Dendritic cell treated with granulocyte-macrophage colony-stimulating factor and Interleukin-4, amounts not matched to agents 40 ng/mL and 50 ng/mL, for 4 days (primary cell): ENCODE measurements around the gene R3HDM4.
"Not testable (repeated sequence)": the region's sequence is repeated elsewhere in the genome, so short reads cannot be mapped to it uniquely, and the experiment has no call there.

ENCODE experiments used
- H3K27ac Mint-ChIP-seq: one replicate; pipeline ENCODE4 v1.8.0; 2022; ENCODE audit warnings: mild to moderate bottlenecking, mixed read lengths
- H3K27me3 Mint-ChIP-seq: one replicate; pipeline ENCODE4 v1.8.0; 2022; ENCODE audit warnings: mild to moderate bottlenecking, mixed read lengths
- H3K36me3 Mint-ChIP-seq: one replicate; pipeline ENCODE4 v1.8.0; 2022; ENCODE audit warnings: low read depth, mixed read lengths
- H3K4me1 Mint-ChIP-seq: one replicate; pipeline ENCODE4 v1.8.0; 2022; ENCODE audit warnings: low read depth, mixed read lengths
- H3K4me3 Mint-ChIP-seq: one replicate; pipeline ENCODE4 v1.8.0; 2022; ENCODE audit warnings: mild to moderate bottlenecking, moderate library complexity, mixed read lengths
- H3K9me3 Mint-ChIP-seq: one replicate; pipeline ENCODE4 v1.8.0; 2022; ENCODE audit warnings: mixed read lengths
- intact Hi-C: fragments of 100-400 bp; cut with micrococcal nuclease; formaldehyde crosslinking; loops from one replicate; pipeline ENCODE4 v1.15.0; 2022

The R3HDM4 gene

GRCh38 chr19:913080-913748, at the start of gene R3HDM4:
Gene R3HDM4 (minus strand): TSS chr19:913219. CDS start chr19:913157, 62 bp downstream.
- Mint-ChIP-seq H3K27ac (peak within 1 kb of the TSS; percentile 85), H3K27me3 (peaks cover 22% of the 10 kb centered on the region), H3K4me3 (peak within 1 kb of the TSS; percentile 89), H3K9me3 (no peaks in the 10 kb centered on the region), H3K36me3 (peaks cover 16% of the 10 kb centered on the region), H3K4me1 (peaks cover 38% of the 10 kb centered on the region)
- intact Hi-C loops, result loop anchor here (2.0 kb wide), 1 partner anchor 50 kb away; no protein-coding TSS in a partner anchor

DNA sequence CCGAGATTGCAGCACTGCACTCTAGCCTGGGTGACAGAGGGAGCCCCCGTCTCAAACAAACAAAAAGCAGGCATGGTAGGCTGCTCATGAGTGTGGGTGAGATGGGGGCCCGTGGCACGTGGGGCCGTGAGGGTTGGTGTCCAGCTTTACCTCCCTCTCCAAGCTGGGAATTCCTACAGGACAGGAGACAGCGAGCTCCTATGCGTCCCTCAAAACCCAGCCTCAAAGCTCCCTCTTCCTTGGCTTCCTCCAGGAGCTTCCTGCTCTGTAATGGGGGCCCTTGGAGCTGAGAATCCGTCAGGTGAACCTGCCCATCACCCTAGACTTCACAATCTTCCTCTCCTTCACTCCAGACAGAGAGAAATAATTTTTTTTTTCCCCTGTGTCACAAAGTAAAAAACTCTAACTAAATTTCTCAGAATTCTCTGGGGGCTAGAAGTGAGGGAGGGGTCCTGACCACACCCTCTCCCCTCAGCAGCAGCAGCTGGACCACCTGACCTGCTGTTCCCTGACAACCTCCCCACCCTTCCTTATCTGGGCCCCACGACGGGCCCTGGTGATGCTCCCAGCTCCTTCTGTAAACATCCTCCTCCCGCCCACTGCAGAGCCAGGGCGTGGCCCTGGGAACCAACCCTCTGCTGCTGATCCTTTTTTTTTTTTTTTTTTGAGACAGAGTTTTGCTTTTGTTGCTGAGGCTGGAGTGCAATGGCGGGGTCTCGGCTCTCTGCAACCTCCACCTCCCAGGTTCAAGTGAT, 49.0 kb upstream of the R3HDM4 start:
- Mint-ChIP-seq H3K27ac (peak overlapping the region; percentile 60), H3K4me1 (peaks cover 48% of the 10 kb centered on the region), H3K9me3 (no peaks in the 10 kb centered on the region), H3K4me3 (no peak overlapping the region), H3K36me3 (peaks cover 98% of the 10 kb centered on the region), H3K27me3 (no peaks in the 10 kb centered on the region)
- intact Hi-C loops, result no loop called here

DNA sequence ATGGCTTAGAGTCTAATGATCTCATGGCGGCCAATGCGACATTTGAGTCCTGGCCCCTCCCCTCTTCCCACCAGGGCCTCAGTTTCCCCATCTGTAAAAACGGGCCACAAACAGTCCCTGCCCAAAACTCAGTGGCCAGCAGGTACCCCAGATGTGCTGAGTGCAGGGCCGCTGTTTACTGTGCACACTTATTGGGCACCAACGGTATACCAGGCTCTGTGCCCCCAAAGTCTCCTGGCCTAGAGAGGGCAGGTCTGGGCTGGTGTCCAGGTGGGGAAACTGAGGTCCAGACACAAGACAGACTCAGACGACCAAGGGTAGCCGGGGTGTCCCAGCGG, 47.6 kb upstream of the R3HDM4 start:
- no peaks in the 10 kb centered on the region for H3K9me3 Mint-ChIP-seq
- H3K4me1 Mint-ChIP-seq, result peaks cover 55% of the 10 kb centered on the region
- peaks cover 98% of the 10 kb centered on the region for H3K36me3 Mint-ChIP-seq
- no peak overlapping the region for H3K4me3 Mint-ChIP-seq
- H3K27me3 Mint-ChIP-seq, result no peaks in the 10 kb centered on the region
- no peak overlapping the region for H3K27ac Mint-ChIP-seq
- intact Hi-C loops, result no loop called here

DNA sequence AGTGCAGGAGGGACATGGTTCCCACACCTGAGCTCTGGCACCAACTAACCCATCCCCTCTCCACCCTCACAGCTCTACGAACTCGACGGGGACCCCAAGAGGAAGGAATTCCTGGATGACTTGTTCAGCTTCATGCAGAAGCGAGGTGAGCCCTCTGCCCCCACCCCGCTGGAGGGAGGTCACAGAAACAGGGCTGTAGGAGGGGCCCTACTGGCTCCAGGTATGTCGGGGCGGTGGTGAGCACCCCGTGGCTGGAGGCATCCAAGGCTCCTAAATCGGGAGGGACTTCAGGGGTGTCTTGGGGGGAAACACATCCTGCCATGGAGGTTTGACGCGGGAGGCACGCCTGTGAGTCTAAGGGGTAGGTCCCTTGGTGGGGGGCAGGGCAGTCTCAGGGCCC, 47.0 kb upstream of the R3HDM4 start:
- Mint-ChIP-seq H3K36me3 (peaks cover 98% of the 10 kb centered on the region), H3K4me3 (no peak overlapping the region)

DNA sequence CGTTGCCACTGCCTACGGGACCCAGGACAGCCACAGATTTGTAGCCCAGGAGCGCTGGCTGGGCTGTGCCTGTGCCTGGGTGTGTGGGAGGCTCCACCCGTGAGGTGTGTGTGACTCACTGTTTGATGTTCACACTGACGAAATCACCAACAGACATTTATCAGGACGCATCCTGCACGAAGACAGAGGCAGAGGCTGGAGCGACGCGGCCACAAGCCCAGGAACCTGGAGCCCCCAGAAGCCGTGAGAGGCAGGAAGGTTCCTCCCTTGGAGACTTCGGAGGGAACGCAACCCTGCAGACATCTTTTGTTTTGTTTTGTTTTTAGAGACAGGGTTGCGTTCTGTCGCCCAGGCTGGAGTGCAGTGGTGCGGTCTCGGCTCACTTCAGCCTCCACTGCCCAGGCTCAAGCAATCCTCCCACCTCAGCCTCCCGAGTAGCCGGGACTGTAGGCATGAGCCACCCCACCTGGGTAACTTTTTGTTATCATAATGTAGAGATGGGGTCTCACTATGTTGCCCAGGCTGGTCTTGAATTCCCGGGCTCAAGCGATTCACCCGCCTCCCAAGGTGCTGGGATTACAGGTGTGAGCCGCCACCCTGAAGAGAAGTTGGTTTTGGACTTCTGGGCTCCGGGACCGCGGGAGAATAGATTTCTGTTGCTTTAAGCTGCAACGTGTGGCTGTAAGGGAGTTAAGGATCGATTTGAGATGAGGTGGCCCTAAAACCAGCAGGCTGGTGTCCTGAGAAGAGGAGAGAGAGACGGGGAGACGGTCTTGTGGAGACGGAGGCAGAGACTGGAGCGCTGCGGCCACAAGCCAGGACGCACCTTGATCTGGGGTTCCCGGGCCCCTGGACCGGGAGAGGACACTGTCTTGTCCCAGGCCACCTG, 46.2 kb upstream of the R3HDM4 start:
- H3K27ac Mint-ChIP-seq, result peak overlapping the region; percentile 35
- no peak overlapping the region for H3K4me3 Mint-ChIP-seq
- no peaks in the 10 kb centered on the region for H3K27me3 Mint-ChIP-seq
- peaks cover 98% of the 10 kb centered on the region for H3K36me3 Mint-ChIP-seq
- H3K4me1 Mint-ChIP-seq, result peaks cover 69% of the 10 kb centered on the region
- intact Hi-C loops, result no loop called here
- no peaks in the 10 kb centered on the region for H3K9me3 Mint-ChIP-seq

More for the DNA sequence above, 47.0 kb upstream of the R3HDM4 start:
- intact Hi-C loops, result no loop called here
- Mint-ChIP-seq H3K9me3 (no peaks in the 10 kb centered on the region), H3K27ac (no peak overlapping the region), H3K27me3 (no peaks in the 10 kb centered on the region), H3K4me1 (peaks cover 61% of the 10 kb centered on the region)

GRCh38 chr19:957578-957977, 44.6 kb upstream of the R3HDM4 start:
- H3K27me3 Mint-ChIP-seq, H3K9me3 Mint-ChIP-seq, H3K4me3 Mint-ChIP-seq, intact Hi-C loops, H3K27ac Mint-ChIP-seq: not testable (repeated sequence)
- H3K36me3 Mint-ChIP-seq, result peaks cover 94% of the 10 kb centered on the region
- peaks cover 80% of the 10 kb centered on the region for H3K4me1 Mint-ChIP-seq

DNA sequence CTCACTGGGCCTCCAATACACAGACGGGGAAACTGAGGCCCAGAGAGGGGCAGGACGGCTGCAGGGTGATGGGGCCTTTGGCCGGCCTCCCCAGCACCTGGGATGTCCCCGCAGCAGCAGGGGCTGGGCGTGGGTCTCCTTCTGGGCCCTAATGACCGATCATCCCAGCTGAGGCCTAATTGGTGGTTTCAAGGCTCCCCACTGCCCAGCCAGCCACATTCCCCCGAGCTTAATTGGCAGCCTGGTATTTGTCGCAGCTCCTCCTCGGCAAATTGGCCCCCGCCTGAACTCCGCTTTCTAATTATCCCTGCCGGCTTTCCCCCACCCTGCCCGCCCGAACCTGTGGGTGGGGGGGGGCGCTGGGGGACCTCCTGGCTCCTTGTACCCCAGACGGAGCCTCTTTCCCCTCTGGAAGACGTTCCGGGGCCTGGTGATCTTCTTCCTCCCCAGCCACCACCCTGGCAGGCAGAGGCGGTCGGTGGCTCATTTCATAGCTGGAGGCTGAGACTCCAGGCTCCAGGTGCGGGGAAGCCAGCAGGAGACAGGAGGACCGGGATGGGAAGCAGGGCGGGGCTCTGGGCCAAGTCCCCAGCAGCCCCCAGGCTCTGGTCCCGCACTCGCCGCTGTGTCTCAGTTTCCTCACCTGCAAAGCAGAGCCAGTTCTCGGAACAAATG, 43.9 kb upstream of the R3HDM4 start:
- H3K27ac Mint-ChIP-seq, result no peak overlapping the region
- H3K36me3 Mint-ChIP-seq, result peaks cover 87% of the 10 kb centered on the region
- no peaks in the 10 kb centered on the region for H3K9me3 Mint-ChIP-seq
- H3K27me3 Mint-ChIP-seq, result no peaks in the 10 kb centered on the region
- no peak overlapping the region for H3K4me3 Mint-ChIP-seq
- peaks cover 79% of the 10 kb centered on the region for H3K4me1 Mint-ChIP-seq
- intact Hi-C loops, result no loop called here

DNA sequence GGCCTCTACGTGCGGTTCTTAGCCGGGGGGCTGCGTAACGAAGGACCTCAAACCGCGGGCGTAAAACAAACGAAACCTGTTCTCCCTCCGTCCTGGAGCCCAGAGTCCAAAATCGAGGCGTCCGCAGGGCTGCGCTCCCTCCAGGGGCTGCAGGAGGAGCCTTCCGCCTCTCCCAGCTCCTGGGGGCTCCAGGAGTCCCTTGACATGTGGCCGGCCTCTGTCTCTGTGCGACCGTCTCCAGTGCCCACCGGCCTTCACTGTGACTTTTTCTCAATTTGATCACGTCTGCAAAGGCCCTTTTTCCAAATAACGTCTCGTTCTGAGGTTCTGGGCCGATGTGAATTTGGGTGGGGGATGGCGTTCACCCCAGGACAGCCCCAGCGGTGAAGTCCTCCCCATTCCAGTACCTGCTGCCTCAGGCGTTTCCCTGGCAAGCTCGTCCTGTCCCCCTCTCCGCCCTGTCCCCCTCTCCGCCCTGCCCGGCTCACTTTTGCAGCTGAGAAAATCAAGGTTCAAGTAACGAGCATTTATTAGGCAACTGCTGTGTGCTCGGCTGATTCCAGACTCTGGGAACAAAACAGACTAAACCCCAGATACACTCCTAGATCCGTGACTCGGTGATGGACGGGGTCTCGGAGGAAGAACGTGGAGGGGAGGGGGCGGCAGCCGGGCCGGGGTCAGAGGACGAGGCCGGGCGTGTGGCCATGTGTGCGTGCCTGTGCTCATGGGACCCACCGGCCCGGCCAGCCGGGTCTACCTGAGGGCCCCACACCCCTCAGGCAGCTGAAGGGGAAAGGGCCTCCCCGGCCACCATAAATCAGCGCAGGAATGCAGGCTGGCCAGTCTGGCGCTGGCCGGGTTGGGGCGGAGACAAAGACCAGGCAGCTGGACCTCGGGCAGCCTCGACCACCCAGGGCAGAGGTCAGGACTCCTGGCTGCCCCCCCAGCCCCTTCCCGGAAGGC, 43.1 kb upstream of the R3HDM4 start:
- intact Hi-C loops, result no loop called here
- peaks cover 79% of the 10 kb centered on the region for H3K36me3 Mint-ChIP-seq
- peaks cover 79% of the 10 kb centered on the region for H3K4me1 Mint-ChIP-seq
- no peak overlapping the region for H3K4me3 Mint-ChIP-seq
- H3K27me3 Mint-ChIP-seq, result no peaks in the 10 kb centered on the region
- no peak overlapping the region for H3K27ac Mint-ChIP-seq
- H3K9me3 Mint-ChIP-seq, result no peaks in the 10 kb centered on the region

DNA sequence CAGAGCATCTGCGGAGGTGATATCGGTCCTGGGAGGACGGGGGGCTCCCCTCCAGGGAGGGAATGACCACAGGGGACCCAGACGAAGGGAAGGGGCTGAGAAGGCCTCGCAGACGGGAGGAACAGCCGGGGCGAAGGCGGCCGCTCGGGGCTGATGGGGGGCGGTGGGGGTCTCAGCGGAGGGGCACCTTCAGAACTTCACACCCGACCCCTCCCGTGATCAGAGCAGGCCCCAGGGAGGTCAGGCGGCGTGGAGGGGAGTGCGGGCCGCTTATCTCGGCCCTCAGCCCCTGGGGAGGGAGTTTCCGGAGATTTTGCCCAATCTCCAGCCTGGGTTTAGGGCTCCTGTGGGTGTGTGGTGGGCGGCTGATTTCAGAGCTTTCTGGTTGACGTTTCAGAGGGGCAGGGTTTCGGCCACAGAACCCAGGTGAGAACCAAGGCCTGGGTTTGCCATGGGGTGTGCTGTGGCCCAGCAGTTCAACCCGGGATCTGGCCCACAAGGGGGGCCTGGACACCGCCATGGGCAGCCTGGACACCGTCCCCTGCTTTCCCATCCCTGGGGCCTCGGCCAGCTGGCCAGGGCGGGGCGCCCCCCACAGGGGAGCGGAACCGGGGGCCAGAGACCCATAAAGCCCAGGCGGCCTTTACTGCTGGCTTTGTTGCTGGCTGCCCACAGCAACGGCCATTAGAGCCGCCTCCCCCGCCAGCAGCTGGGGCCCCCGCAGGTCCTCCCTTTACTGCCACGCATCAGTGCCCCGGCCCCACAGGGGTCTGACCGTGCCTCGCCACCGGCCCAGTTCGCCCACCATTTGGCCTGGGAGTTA, 41.9 kb upstream of the R3HDM4 start:
- intact Hi-C loops, result no loop called here
- H3K27ac Mint-ChIP-seq, result peak overlapping the region; percentile 24
- no peaks in the 10 kb centered on the region for H3K9me3 Mint-ChIP-seq

DNA sequence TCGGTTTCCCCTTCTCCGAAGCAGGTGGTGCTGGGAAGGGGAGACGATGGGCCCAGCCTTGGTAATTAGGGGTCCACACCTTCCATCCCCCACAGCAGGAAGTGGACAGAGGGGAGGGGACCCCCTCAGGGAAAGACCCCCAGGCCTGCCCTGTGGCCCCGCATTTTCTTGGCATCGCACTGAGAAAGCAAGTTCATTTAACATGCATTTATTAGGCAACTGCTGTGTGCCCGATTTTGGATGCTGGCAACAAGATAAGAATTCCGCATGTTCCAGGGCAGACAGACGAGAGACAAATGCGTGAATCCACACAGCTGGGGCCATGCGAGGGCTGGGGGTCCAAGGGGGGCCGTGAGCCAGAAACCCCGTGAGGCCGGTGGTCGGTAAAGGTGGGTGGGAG, 41.3 kb upstream of the R3HDM4 start:
- Mint-ChIP-seq H3K27ac (peak overlapping the region; percentile 24), H3K36me3 (peaks cover 68% of the 10 kb centered on the region), H3K9me3 (no peaks in the 10 kb centered on the region), H3K4me1 (peaks cover 84% of the 10 kb centered on the region), H3K27me3 (no peaks in the 10 kb centered on the region), H3K4me3 (no peak overlapping the region)
- intact Hi-C loops, result no loop called here

More for the DNA sequence above, 41.9 kb upstream of the R3HDM4 start:
- no peaks in the 10 kb centered on the region for H3K27me3 Mint-ChIP-seq
- peaks cover 69% of the 10 kb centered on the region for H3K36me3 Mint-ChIP-seq
- H3K4me3 Mint-ChIP-seq, result no peak overlapping the region
- H3K4me1 Mint-ChIP-seq, result peaks cover 84% of the 10 kb centered on the region

- intact Hi-C loops, result no loop called here
- H3K9me3 Mint-ChIP-seq, result no peaks in the 10 kb centered on the region
- peak overlapping the region; percentile 76 for H3K4me3 Mint-ChIP-seq
- peak overlapping the region; percentile 98 for H3K27ac Mint-ChIP-seq
- H3K27me3 Mint-ChIP-seq, result no peaks in the 10 kb centered on the region
- H3K4me1 Mint-ChIP-seq, result peaks cover 84% of the 10 kb centered on the region
- H3K36me3 Mint-ChIP-seq, result peaks cover 65% of the 10 kb centered on the region
These were observed 40.6 kb upstream of the R3HDM4 start for GRCh38 chr19:953445-954271.
